ENCODE results near the gene IGSF1.

Gene IGSF1

DNA sequence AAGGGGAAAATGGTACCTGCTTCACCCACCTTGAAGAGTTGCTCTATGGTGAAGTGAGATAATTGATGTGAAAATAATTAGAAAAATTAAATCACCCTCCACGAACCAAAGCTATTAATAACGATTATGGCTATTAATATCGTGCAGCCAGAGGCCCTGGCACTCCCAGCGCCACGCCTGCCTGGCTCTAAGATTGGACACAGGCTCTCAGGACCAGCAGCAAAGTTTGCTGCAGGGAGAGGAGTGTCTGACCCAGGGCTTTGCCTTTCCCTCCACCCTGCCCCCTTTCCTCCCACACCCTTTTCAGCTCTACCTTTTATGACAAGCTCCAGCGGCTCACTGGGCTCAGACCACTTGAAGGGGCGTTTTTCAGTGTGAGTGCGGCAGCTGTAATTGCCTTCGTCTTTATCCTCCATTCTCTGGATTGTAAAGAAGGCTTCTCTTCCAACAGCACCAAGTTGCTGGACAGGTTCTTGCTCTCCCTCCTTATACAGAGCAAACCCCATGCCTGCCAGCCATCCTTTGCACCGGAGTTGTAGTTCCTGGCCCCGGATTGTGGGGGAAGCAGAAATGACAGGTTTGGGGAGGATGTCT lies 11.5 kb downstream of the IGSF1 start:
- CTCF ChIA-PET: interaction anchor here (2.5 kb wide), 1 partner anchor 15 kb away, joined by 5 read pairs; no protein-coding TSS in a partner anchor
- POLR2A ChIA-PET: no interaction called here
- no peak for DNase-seq (ENCODE audit: extremely low spot score)
- no peak for TF ChIP-seq CTCF (IDR thresholded peaks at IDR 0.05; ENCODE audit: control extremely low read depth, extremely low read depth, low read depth, missing control alignments)

- no peak for DNase-seq (ENCODE audit: extremely low spot score)
- no peak for TF ChIP-seq CTCF (IDR thresholded peaks at IDR 0.05; ENCODE audit: control extremely low read depth, extremely low read depth, low read depth, missing control alignments)
- CTCF ChIA-PET: no interaction called here
- POLR2A ChIA-PET: no interaction called here
Measured at GRCh38 chrX:131273011-131273410, 16.1 kb downstream of the IGSF1 start.

- no peak for TF ChIP-seq CTCF (IDR thresholded peaks at IDR 0.05; ENCODE audit: control extremely low read depth, extremely low read depth, low read depth, missing control alignments)
- CTCF ChIA-PET: no interaction called here
- POLR2A ChIA-PET: no interaction called here
- no peak for DNase-seq (ENCODE audit: extremely low spot score)
Measured at GRCh38 chrX:131271826-131272225, 17.3 kb downstream of the IGSF1 start.

GRCh38 chrX:131271274-131271673 lies 17.8 kb downstream of the IGSF1 start:
- POLR2A ChIA-PET: no interaction called here
- no peak for DNase-seq (ENCODE audit: extremely low spot score)
- CTCF ChIA-PET: no interaction called here
- no peak for TF ChIP-seq CTCF (IDR thresholded peaks at IDR 0.05; ENCODE audit: control extremely low read depth, extremely low read depth, low read depth, missing control alignments)

- TF ChIP-seq CTCF (IDR thresholded peaks at IDR 0.05; ENCODE audit: control extremely low read depth, extremely low read depth, low read depth, missing control alignments): no peak
- no peak for DNase-seq (ENCODE audit: extremely low spot score)
- CTCF ChIA-PET: no interaction called here
Measured at GRCh38 chrX:131270080-131270479, 19.0 kb downstream of the IGSF1 start.

GRCh38 chrX:131264665-131265064 lies 24.4 kb downstream of the IGSF1 start:
- no peak for TF ChIP-seq CTCF (IDR thresholded peaks at IDR 0.05; ENCODE audit: control extremely low read depth, extremely low read depth, low read depth, missing control alignments)
- ChIA-PET CTCF (no interaction called here), POLR2A (no interaction called here)
- DNase-seq (ENCODE audit: extremely low spot score): no peak

More at GRCh38 chrX:131270080-131270479, 19.0 kb downstream of the IGSF1 start:
- POLR2A ChIA-PET: no interaction called here

GRCh38 chrX:131264053-131264452 lies 25.1 kb downstream of the IGSF1 start:
- no peak for TF ChIP-seq CTCF (IDR thresholded peaks at IDR 0.05; ENCODE audit: control extremely low read depth, extremely low read depth, low read depth, missing control alignments)
- ChIA-PET POLR2A (no interaction called here), CTCF (no interaction called here)
- DNase-seq (ENCODE audit: extremely low spot score): no peak

Measured in GM10248 (cell line).